Retina (tissue), 1 donor: ENCODE results near the gene MEIKIN.
"Not testable (repeated sequence)": the region's sequence is repeated elsewhere in the genome, so short reads cannot be mapped to it uniquely, and the experiment has no call there.

ENCODE experiments used
- DNase-seq: peaks from one replicate; pipeline ENCODE4 v3.0.0-alpha.2; 2016

The MEIKIN gene

DNA sequence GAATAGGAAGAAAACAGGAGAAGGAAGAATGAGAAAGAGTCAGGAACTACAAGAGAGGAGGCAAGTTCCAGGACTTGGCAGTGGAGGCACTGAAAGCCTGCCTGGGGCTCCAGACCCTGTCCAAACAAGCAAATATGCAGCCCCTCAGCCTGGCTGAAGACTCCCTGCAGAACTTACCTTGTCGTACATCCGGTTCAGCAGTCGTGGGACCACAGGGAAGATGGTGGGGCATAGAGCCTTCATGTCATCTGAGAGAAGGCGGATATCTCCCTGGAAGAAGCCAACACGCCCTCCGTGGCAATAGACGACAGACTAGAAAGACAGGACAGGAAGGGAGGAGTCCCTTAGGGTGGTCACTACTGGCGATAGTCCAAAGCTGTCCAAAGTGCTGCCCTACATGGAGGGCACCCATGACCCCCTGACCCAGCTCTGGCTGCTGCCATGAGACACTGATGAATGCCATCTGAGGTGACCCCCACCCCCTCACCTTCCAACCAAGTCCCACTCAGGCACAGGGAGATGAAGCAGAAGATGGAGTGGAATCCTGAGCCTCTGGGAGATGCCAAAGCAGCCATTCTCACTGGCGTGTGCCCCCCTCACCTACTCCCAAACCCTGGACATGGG, 27.7 kb upstream of the MEIKIN start:
- no peak for DNase-seq

DNA sequence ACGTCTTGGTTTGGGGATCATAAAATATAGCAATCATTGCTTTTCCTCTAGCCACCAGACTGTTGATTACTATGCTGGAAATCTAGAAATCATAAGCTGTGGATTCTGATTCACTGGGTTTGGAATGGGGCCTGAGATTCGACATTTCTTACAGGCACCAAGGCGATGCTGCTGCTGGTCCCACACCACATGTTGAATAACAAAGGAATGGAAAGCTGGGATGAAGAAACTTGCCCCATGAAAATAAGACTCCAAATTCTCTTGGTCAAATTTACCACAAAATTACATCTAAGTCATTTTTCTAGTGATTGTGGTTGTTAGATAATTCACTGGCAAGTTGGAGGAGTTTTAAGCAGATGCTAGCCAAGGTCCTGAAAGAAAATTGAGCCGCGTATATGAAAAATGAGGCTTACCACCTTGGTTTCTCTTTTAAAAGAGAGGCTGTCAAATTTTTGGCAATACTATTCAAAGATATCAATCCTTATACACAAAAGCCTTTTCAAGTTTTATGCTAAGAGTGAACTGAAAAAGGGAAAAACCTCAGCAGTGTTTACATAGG, 23.0 kb upstream of the MEIKIN start:
- no peak for DNase-seq

DNA sequence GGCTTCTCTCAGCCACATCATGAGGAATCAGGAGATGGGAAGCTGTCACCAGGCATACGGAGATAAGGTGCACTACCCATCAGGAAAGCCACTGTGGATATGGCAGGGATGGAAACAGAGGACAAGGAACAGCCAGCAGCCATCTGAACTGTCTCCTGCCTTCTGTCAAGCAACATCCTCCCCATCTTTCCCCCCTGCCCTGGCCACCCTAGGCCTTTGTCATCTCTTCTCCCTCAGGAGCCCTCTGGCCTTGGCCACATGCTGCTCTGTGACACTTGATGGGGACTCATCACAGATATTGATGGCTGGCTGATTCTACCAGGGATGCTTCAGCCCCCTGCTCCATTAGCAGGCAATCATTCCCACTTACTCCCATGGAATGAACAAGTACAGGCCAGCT, 21.1 kb upstream of the MEIKIN start:
- no peak for DNase-seq

DNA sequence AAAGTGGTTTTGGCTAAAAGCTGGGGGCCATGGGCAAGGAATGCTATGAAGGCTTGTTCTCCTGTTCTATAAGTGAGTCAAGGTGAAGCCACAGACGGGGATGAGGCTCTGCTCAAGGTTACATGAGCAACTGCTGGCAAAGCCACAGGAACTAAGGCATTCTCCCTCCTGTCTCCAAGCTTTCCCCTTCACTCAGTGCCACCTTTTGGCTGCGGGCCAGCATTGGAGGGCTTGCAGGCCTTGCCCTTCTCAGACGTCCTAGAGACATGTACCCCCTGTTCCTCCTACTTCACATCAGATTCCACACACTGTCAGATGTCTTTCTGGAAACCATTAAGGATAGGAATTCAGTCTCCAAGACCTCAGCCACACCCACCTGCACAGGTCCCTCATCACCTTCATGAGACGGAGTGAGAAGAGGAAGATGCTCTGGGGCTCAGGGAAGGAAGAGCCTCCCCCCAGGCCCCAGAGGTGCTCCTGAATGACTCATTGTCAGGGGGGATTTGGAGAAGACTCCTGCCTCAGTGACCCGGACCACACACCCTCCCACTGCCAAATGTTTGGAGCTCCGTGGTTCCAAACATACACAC, 20.5 kb upstream of the MEIKIN start:
- DNase-seq, result no peak

DNA sequence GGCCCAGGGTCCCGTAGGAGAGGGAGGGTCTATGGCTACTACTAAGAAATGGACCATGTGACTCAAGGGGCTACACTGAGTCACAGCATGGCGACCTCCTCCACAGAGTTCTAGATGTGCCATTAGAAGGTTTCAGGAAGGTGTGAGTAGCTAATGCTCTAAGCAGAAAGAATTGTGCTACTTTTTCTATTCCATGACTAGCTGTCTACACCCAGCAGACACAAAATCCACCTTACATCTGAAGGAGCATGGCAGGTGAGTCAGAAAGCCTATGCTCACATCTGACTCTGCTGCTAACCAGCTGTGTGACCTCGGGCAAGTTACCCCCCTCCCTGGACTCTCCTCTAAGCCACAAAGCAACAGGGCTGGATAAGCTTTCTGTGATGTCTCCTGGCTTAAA, 14.4 kb upstream of the MEIKIN start:
- DNase-seq, result no peak

DNA sequence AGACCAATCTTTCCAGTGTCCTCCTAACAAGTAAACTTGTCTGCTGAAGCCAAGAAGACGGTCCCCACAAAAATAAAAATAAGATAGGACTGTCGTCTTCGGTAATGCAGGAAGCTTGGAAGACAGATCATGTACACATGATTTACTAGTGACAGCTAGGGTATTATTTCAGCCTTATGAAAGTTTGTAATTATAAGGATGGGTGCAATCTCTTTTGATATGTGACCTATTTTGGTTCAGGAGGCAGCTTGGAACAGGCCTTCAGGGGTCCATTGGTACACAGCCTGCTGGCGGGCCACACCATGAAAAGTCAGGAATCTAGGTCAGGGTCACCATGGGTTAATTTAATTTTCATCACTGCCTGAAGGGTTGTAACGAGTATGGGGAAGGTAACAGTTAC, 13.7 kb upstream of the MEIKIN start:
- peak; percentile 34 for DNase-seq

DNA sequence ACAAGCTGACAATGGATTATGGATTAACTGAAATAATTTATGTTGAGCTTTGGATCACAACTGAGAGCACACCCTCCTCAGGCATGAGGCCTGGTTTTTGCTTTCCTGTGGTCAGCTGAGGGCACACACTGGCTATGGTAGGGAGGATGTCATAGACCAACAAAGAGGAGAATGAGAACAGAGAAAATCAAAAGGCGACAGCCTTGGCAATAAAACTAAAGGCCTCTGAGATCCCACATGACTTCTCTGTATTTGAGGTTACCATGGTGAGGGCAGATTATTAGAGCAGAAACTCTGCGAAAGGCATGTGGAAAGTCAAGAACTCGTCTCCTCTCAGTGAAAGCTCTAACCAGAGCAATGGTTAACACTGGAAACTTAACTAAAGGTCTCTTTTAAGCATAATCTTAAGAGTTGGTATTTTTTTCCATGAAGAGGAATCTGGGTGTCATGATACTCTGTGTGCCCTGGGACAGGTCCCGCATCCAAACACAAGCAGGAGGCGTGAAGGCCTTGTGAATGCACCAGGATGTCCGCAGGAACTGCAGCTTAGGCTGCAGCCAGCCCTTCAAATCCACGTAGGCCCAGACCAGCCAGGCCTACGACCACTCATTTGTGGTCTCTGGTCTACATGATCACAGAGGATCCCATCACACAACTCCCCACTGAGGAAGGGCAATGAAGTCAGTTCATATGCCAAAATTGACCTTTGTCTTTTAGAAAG, 12.4 kb upstream of the MEIKIN start:
- DNase-seq, result peak; percentile 83

DNA sequence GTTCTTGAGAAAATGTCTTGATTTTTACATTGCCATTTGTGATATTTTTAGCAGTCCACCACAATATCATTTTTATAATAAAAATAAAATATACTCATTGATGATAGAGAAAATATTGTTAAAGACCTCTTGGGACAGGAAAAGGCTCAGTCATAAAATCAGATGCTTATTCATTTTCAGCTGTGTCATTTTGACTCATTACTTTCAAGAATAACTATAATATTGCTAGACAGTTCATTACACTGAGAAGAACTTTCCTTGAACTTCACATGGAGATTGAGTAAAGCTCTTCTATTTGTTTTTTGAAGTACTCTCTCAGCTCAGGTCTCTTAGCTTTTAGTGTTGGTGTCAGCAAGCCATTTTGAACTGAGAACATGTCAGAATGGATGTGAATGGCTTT, 8.5 kb upstream of the MEIKIN start:
- no peak for DNase-seq

DNA sequence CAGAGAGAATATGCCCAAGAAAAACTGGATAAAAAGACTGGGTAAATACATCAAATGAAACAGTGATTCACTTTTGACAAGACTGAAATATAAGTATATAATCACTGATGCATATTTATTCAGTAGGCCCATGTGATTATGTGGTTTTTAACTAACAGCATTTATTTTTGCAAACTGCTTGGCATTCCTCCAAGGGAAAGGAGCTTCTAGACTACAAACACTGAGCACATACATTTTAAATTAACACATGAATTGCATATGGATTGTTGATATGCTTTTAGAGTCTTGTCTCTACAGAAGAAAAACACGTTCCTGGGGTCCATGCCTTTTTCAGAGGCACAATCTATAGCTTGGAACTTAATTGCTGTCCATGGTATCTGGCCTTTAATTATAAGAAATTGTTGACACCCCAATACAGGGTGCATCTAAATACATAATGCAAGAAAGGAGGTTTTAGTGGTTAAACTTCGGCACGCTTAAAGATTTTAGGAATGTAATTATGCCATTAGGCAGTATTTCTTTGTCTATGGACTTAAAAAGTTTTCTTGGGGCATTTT, 6.9 kb upstream of the MEIKIN start:
- no peak for DNase-seq

DNA sequence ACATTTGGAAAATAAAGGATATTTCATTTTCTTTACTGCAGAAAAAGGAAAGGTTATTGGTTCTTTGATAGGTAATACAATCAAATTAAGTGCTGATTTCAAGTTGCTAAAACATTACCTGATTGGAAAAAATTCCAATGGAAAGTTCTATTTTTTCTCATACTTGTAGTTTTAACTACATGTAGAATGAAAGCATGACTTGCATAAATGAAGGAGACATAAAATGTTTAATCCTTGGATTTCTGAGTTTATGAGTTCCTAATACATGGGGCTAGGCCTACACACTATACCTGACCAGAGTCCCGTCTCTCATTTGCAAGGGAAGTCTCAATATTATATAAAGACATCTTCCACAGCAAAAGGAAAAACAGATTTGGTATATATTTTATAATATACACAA, 5.2 kb upstream of the MEIKIN start:
- DNase-seq, result no peak

DNA sequence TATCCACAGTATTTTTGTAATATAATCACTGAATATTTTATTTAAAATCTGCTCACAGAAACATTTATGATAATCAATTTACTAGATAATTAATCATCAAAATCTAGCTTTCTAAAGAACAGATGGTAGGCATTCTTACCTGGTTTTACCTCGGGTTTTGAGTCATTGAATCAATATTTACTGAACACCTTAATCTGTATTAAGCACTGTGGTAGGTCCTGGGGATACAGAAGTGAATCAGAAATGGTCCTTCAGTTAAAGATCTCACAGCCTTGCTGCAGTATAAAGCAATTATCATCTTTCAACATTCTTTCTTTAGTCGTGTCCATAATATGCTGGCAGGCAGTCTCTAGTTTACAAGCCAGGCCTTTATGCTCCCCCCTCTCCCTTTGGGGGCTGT, 2.0 kb upstream of the MEIKIN start:
- DNase-seq, result no peak

DNA sequence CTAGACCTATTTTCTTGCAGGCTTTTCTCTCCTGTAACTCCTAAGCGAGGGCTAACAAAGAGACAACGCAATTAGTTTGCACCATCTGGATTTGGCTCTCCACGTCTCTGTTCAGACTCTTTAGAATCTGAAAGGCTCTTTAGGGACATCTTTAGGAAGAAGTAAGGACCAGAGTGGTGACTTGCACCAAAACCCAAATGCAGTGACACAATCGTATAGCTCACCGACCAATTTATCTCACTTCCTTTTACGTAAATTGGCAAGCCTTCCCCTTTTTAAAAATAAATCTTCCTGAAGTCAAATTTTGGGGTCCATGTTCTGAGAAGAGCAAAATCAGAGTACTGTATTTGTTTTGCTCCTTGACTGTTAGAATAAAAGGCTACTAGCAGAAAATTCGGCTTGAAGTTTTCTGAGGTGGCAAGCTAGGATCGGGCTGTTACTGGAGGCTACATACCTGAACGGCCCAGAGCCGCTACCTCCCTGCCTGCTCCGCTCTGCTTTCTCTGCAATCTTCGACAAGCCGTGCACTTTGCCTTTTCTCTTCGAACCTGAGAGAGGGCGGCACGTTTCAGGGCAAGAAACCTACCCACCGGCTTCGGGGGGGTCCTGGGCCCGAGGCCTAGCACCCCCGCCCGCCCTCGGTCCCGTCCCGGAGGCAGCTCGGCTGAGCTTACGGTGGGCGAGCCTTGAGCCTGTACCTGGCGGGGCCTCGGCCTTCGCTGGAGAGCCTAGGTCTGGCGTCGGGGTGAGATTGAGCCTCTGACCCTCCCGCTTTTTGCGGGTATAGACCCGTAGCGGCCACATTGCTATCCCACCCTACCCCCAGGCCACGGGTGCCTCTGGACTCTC, 537 bp downstream of the MEIKIN start:
- no peak for DNase-seq

DNA sequence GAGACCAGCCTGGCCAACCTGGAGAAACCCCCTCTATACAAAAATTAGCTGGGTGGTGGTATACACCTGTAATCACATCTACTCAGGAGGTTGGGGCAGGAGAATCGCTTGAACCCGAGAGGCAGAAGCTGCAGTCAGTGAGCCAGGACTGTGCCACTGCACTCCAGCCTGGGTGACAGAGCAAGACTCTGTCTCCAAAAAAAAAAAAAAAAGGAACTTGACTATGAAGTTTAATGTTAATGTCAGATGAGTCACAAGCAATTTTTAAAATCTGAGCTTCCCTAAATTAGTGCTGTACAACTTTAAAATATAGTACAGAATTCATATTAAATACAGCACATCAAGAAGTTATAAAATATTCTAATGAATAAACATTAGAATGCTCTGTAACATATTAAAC, 1.5 kb downstream of the MEIKIN start:
- no peak for DNase-seq

DNA sequence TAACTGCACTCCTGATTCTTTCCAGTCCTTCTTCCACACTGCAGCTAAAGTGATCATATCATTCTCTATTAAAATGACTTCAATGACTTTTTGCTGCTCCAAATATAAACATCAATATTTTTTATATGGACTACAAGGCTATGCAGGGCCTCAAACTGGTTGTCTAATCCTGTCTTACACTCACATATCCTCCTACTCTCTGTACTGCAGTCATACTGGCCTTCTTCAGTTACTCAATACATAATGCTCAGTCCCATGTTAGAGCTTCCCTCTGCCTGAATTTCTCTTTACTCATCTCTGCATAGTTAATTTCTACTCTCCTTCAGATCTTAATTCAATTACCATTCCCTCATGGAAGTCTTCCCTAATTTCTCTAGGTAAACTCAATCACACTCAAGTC, 3.4 kb downstream of the MEIKIN start:
- DNase-seq, result no peak

DNA sequence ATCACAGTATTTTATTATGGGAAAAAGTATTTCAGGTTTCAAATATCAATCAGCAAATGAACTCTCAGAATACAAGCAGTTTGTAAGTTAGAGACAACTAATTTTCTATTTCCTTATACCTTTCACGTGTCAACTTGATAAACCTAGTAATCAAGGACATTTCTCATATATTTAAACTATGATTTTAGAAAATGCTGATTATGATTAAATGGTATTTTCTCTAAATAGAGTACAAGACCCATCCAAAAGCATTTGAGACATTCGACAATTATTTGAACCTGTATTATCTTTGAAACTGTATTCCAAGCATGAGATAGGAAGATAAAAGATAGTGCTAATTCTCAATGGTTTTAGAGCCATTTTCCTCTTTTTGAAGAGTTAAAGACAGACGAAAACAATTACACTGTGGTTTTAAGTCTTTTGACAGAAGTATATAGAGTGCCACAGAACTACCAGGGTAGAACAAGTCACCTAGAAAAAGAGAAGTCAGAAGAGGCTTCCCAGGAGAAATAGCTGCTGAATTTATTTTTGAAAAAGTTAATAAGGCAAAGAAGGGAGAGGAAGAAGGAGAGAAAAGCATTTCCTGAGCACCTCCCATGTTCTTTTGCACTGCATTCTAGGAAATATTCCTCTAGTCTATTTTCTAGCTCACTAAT, 5.6 kb downstream of the MEIKIN start:
- no peak for DNase-seq

DNA sequence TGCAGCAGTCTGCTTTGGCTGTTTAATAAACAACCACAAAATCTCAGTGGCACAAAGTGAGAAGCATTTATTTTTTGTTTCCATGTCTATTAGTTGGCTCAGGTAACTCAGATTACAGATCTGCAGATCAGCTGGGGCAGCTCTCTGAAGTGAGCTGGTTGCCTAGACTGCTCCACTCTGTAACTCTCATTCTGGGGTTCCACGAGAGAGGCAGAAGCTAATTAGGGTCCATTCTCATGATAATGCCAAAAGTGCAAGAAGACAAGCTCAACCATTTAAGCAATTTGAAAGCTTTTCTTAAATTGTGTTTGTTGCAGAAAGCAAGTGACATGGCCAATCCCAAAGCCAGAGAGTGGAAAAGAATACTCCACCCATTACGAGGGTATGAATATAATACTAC, 13.2 kb downstream of the MEIKIN start:
- DNase-seq, result no peak

DNA sequence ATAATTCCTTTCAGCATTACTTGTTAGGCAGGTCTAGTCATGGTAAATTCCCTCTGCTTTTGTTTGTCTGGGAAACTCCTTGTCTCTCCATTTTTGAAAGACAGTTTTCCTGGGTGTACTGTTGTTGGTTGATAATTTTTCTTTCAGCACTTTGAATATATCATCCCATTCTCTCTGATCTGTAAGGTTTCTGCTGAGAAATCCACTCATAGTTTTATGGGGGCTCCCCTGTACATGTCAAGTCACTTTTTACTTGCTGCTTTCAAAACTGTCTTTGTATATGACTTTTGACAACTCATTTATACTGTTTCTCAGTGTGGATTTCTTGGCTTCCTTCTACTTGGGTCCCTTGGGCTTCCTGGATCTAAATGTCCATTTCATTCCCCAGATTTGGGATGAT, 16.5 kb downstream of the MEIKIN start:
- DNase-seq, result no peak

DNA sequence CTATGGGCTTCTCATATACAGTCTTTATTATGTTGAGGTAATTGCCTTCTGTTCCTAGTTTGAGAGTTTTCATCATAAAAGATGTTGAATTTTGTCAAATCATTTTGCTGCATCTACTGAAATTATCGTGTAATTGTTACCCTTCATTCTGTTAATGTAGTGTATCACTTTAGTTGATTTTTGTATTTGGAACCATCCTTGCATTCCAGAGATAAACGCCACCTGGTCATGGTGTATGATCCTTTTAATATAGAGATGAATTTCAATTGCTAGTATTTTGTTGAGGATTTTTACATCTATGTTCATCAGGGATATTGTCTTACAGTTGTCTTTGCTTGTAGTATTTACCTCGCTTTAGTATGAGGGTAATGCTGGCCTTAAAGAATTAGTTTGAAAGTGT, 19.3 kb downstream of the MEIKIN start:
- no peak for DNase-seq

DNA sequence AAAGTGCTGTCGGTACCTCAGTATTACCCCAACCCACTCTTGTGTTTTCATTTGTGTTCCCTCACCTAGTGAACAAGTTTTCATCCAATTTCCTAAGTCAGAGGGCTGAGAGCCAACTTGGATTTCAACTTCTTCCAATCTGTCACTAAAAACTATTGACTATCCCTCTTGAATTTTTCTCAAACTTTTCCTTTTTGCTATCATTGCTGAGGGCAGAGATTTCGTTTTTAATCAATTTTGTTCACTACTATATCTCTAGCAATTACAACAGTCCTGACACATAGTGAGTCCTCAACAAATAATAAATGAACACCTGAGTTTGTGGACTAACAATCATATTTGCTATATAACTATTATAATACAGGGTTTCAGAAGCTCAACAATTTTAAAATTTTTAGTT, 29.0 kb downstream of the MEIKIN start:
- DNase-seq, result no peak

DNA sequence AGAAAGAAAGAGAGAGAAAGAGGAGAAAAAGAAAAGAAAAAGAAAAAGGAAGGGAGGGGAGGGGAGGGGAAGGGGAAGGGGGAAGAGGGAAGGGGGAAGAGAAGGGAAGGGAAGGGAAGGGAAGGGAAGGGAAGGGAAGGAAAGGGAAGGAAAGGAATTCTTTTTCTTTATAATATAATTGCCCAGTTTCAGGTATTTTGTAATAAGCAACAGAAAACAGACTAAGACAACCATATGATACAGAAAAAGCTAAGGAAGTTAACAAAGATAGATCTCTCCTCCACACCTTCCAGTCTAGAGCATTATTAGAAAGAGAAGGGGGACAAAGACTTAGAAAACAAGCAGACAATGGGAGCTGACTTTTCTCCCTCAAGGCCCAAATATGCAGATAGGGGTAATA, 31.0 kb downstream of the MEIKIN start:
- DNase-seq, result no peak

DNA sequence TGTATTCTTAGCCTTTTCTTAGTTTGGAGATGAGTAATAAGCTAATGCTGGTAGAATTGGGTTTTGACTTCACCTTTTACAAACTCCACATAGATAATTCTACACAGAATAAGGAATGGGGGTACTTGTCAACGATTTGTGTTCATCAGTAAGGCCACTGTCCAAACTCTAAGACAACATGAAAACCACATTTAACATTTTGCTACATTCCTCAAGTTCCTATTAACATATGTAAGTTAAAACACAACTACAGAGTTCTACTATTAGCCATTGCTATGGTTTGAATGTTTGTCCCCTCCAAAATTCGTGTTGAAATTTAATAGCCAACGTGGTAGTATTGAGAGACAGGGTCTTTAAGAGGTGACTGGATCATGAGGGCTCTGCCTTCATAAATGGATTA, 31.9 kb downstream of the MEIKIN start:
- DNase-seq, result no peak

DNA sequence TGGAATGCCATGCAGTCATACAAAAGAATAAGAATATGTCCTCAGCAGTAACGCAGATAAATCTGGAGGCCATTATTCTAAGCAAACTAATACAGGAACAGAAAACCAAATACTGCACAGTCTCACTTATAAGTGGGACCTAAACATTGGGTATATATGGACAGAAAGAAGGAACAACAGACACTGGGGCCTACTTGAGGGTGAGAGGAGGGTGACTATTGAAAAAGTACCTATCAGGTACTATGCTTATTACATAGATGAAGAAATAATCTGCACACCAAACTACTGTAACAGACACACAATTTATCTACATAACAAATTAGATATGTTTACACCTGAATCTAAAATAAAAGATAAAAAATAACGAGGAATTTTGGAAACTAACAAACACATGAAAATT, 38.8 kb downstream of the MEIKIN start:
- DNase-seq, result no peak

DNA sequence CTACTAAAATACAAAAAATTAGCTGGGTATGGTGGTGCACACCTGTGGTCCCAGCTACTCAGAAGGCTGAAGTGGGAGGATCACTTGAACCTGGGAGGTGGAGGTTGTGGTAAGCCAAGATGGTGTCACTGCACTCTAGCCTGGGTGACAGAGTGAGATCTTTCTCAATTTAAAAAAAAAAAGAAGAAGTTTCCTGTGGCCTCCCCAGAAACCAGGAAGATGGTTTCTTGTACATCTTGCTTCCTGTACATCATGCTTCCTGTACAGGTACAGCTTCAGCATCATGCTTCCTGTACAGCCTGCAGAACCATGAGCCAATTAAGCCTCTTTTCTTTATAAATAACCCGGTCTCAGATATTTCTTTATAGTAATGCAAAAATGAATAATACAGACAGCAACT, 43.2 kb downstream of the MEIKIN start:
- DNase-seq, result not testable (repeated sequence)
